Activated naive CD4-positive, alpha-beta T cell (primary cell): ENCODE results near the gene PPARD.
"Not testable (repeated sequence)": the region's sequence is repeated elsewhere in the genome, so short reads cannot be mapped to it uniquely, and the experiment has no call there.

ENCODE experiments used
- DNase-seq, 4 experiments: peaks; one replicate each; lab custom pipeline; 2025; lab: John Stamatoyannopoulos, UW

PPARD gene

GRCh38 chr6:35312076-35312800, 30.1 kb upstream of the PPARD start:
- DNase-seq = no peak

- DNase-seq = no peak
Measured at GRCh38 chr6:35312807-35313206, 29.6 kb upstream of the PPARD start.

GRCh38 chr6:35317483-35318195, 24.7 kb upstream of the PPARD start:
- DNase-seq = no peak

GRCh38 chr6:35318196-35319171, 23.9 kb upstream of the PPARD start:
- no peak for DNase-seq

GRCh38 chr6:35319346-35320030, 22.9 kb upstream of the PPARD start:
- no peak for DNase-seq

GRCh38 chr6:35320031-35320410, 22.3 kb upstream of the PPARD start:
- no peak for DNase-seq

- DNase-seq = no peak
Measured at GRCh38 chr6:35321091-35321490, 21.3 kb upstream of the PPARD start.

- peak; percentile 28 to 68 (median 50) for DNase-seq
Measured at GRCh38 chr6:35327349-35328027, 14.9 kb upstream of the PPARD start.

- no peak for DNase-seq
Measured at GRCh38 chr6:35328108-35328723, 14.1 kb upstream of the PPARD start.

- DNase-seq = not testable (repeated sequence)
Measured at GRCh38 chr6:35328965-35329364, 13.4 kb upstream of the PPARD start.

GRCh38 chr6:35330541-35331119, 11.7 kb upstream of the PPARD start:
- no peak for DNase-seq

GRCh38 chr6:35332074-35332887, 10.1 kb upstream of the PPARD start:
- DNase-seq = peak in 2 of 4 experiments; percentile 59 to 73

- no peak for DNase-seq
Measured at GRCh38 chr6:35341557-35341956, 801 bp upstream of the PPARD start.

- no peak for DNase-seq
Measured at GRCh38 chr6:35343092-35343834, 905 bp downstream of the PPARD start.

- no peak for DNase-seq
Measured at GRCh38 chr6:35343835-35344550, 1.6 kb downstream of the PPARD start.

- no peak for DNase-seq
Measured at GRCh38 chr6:35351422-35351821, 9.1 kb downstream of the PPARD start.

GRCh38 chr6:35352735-35353134, 10.4 kb downstream of the PPARD start:
- no peak for DNase-seq
